ENCODE results near the gene BHLHE23. TPM values are rescaled to one million over a fixed set of nuclear protein-coding genes. Genes with fewer than 3 reads are reported as not detected.

Gene BHLHE23
- total RNA-seq, 4 donors from 2014 or later = not detected

DNA sequence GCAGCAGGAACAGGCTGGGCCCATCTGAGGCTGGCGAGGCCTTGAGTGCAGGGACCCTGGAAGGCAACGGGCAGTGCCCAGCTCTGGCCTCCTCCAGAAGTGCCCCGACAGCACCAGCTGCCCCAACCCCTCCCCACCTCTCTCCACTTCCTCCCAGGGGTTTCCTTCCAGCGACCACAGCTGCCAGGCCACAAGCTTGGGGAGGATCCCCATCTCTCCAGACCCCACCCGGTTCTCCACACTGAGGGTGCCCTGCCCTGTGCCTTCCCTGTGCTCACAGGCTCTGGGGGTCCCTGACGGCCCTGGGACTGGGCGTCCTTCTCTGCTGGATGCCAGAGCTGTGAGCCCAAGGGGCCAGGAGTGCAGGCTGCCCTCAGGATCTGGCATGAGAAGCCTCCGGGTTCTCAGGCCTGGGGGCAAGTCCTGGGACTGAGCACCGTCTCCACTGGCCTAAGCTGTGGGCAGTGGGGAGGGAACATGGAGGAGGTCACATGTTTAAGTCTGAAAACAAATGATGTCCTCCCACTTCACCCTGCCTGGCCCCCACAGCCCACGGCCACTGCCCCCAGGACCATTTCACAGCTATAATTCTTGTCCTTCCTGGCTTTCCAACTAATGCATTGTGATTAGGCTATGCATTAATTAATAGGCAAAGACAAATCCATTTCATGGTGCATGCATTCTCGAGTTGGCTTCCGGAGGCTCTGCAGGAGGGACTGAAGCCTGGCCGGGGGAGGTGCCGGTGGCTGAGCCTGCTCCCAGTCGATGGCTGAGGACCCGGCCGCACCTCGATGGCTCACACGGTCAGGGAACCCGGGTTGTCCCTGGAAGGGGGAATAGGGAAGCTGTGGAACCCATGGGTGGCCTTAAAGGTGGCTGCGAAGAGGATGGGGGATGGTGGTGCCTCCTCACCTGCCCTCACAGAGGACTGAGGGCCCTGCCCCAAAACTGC, 24.4 kb downstream of the BHLHE23 start:
- DNase-seq = no peak
- Histone ChIP-seq H3K27ac (no peak overlapping the region), H3K27me3 (peaks cover 0 to 37% of the 10 kb centered on the region in 2 donors), H3K4me1 (no peaks in the 10 kb centered on the region), H3K36me3 (no peaks in the 10 kb centered on the region), H3K4me3 (no peak overlapping the region), H3K9me3 (no peaks in the 10 kb centered on the region)
- TF ChIP-seq POLR2A (IDR thresholded peaks at IDR 0.05) = no peak
- intact Hi-C loops (cut with DNase I; ENCODE audit: low total_unique reads) = no loop called here

DNA sequence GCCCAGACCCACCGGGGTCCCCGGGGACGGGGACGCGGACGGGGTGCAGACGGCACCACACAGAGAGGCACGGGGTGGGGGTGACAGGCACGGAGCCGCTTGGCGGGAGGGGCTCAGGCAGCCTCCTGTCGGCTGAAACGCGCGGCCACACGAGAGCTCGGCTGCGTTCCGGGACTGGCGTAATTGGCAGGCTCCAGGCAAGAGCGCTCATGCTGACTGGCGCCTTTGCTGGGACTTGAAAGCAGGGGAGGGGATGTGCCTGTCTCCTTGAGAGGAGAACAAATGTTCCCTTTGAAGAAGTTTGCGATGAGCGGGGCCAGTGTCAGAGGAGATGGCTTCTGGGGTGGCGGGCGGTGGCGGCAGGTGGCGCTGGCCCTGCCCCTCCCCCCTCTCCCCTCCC, 25.8 kb downstream of the BHLHE23 start:
- Histone ChIP-seq H3K4me1 (no peaks in the 10 kb centered on the region), H3K4me3 (no peak overlapping the region), H3K27ac (no peak overlapping the region), H3K27me3 (peaks cover 0 to 37% of the 10 kb centered on the region in 2 donors), H3K9me3 (no peaks in the 10 kb centered on the region), H3K36me3 (no peaks in the 10 kb centered on the region)
- no peak for DNase-seq
- intact Hi-C loops (cut with DNase I; ENCODE audit: low total_unique reads) = no loop called here
- TF ChIP-seq POLR2A (IDR thresholded peaks at IDR 0.05) = no peak
- TF ChIP-seq, protein P1, sequence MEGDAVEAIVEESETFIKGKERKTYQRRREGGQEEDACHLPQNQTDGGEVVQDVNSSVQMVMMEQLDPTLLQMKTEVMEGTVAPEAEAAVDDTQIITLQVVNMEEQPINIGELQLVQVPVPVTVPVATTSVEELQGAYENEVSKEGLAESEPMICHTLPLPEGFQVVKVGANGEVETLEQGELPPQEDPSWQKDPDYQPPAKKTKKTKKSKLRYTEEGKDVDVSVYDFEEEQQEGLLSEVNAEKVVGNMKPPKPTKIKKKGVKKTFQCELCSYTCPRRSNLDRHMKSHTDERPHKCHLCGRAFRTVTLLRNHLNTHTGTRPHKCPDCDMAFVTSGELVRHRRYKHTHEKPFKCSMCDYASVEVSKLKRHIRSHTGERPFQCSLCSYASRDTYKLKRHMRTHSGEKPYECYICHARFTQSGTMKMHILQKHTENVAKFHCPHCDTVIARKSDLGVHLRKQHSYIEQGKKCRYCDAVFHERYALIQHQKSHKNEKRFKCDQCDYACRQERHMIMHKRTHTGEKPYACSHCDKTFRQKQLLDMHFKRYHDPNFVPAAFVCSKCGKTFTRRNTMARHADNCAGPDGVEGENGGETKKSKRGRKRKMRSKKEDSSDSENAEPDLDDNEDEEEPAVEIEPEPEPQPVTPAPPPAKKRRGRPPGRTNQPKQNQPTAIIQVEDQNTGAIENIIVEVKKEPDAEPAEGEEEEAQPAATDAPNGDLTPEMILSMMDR (IDR thresholded peaks at IDR 0.05) = no peak

DNA sequence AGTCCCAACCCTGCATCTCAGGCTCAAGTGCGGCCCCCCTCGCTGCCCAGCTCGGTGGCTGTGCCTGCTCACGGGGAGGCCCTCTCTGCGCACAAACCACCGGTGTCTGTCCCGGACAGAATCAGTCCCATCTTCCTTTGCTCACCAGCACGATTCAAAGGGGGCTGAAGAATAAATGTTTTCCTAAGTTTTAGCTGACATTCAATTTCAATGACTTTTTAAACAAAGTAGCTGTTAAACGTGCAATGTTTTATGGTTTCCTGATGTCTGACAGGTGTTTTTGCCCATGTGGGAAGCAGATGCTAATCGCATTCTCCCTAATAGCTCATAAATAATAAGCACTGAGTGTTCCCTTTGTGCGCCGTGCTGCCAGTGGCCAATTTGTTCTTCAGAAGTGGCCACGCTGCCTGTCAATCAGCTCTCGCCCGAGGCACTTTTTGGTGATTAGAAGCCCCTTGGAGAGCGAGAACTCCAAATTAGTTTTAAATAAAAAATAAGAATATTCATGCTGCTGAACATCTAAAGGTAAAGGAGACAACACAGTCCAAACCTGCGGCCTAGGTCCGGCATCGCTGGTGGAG, 26.3 kb downstream of the BHLHE23 start:
- H3K4me3 ChIP-seq = no peak overlapping the region
- H3K27ac ChIP-seq = no peak overlapping the region
- H3K27me3 ChIP-seq = peaks cover 0 to 37% of the 10 kb centered on the region in 2 donors
- H3K9me3 ChIP-seq = no peaks in the 10 kb centered on the region
- intact Hi-C loops (cut with DNase I; ENCODE audit: low total_unique reads) = no loop called here
- TF ChIP-seq, protein P1 (IDR thresholded peaks at IDR 0.05) = no peak
- no peak for TF ChIP-seq POLR2A (IDR thresholded peaks at IDR 0.05)
- no peak for DNase-seq
- no peaks in the 10 kb centered on the region for H3K4me1 ChIP-seq
- H3K36me3 ChIP-seq = no peaks in the 10 kb centered on the region

DNA sequence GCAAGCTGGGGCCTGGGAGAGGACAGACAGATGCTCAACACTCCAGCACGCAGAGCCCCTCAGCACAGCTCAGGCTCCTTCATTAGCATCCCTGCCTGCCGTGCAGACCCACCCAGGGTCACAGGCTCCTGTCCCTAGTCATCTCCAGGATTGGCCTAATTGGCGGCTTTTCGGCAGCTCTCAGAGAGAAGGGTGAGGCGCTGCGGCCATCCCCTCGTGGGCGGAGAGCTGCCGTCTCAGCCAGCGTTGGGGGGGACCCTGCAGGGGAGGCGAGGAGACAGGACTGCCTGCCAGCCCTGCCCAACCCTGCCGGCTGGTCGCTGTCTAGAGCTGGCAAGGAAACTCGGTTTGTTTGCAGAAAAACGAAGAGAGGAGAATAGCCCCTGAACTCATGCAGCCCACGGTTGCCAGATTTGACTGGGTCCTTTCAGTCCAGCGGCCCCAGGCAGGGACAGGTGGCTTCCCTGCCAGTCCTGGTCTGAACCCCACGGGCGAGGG, 26.8 kb downstream of the BHLHE23 start:
- no peak for TF ChIP-seq POLR2A (IDR thresholded peaks at IDR 0.05)
- TF ChIP-seq, protein P1 (IDR thresholded peaks at IDR 0.05) = no peak
- no peak overlapping the region for H3K27ac ChIP-seq
- intact Hi-C loops (cut with DNase I; ENCODE audit: low total_unique reads) = no loop called here
- no peaks in the 10 kb centered on the region for H3K9me3 ChIP-seq
- no peaks in the 10 kb centered on the region for H3K4me1 ChIP-seq
- DNase-seq = no peak
- no peak overlapping the region for H3K4me3 ChIP-seq
- H3K27me3 ChIP-seq = peaks cover 0 to 42% of the 10 kb centered on the region in 2 donors
- H3K36me3 ChIP-seq = no peaks in the 10 kb centered on the region

DNA sequence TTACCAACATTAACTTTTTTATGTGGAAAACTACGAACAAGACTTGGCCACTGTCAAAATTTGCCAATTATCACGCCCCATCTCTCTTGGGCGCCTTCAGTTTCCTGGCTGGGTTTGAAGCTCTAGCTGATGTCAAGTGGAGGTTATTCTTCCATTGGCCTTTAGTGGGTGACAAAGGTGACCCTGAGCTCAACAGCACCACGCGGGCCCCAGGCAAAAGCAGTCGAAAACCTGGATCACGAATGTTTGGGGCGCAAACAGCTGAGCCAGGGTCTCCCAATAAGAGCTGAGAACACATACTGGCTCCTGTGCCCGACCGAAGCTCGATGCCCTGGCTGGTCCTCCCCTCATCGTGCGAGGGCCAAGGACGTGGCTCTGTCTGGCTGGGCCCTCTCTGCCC, 27.5 kb downstream of the BHLHE23 start:
- Histone ChIP-seq H3K4me3 (no peak overlapping the region), H3K9me3 (no peaks in the 10 kb centered on the region), H3K36me3 (no peaks in the 10 kb centered on the region), H3K4me1 (no peaks in the 10 kb centered on the region), H3K27ac (no peak overlapping the region), H3K27me3 (peaks cover 4 to 47% of the 10 kb centered on the region in 2 donors)
- intact Hi-C loops (cut with DNase I; ENCODE audit: low total_unique reads) = no loop called here
- no peak for TF ChIP-seq POLR2A (IDR thresholded peaks at IDR 0.05)
- TF ChIP-seq, protein P1 (IDR thresholded peaks at IDR 0.05) = no peak
- DNase-seq = no peak

All from uterus (tissue), 4 donors.